Posterior cingulate gyrus (tissue), 11 donors: ENCODE data around the gene SLC6A1.
A peak's percentile ranks its signal among the peaks of the same experiment; 100 is the strongest.

ENCODE experiments used
- DNase-seq, 10 donors: peaks; one replicate each; pipeline versions ENCODE4 v3.0.0 to v3.0.0-alpha.2; 2020 to 2021; ENCODE audit warnings: mixed read lengths in 3 of 10
- intact Hi-C: fragments of 100-400 bp; cut with DNase I; formaldehyde crosslinking; loops from one replicate; pipeline ENCODE4 v1.15.1; 2023

The SLC6A1 gene

DNA sequence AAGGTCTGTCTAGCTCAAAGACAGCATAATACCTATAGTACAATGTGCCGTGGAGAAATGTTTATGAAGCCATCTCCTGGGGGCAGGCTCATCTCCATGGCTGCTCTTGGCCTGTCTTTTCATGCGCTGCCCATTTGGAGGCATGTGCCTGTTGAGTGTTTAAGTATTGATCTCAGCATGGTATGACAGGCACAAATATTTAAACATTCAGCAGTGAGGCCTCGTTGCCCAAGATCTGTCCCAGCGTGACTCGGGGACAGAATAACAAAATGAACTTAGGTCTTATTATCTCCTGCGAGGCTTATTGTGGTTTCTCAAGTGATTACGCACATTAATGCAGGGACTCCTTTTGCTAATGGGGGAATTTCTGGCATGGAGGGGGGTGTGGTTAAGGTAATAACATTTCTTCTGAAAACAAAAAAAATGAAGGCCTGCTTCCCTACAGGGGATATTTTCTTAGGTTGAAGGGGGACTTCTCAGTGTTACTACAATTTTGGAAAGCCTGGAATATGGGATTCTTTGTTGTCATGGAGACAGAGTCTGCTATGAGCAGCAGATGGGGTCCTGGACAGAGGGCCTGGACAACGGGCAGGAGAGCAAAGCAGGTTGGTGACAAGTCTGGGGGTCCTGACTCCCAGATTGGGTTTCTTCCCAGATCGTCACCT is 4.4 kb upstream of the SLC6A1 start:
- intact Hi-C loops: no loop called here
- DNase-seq: no peak

GRCh38 chr3:10988991-10989484 is 3.5 kb upstream of the SLC6A1 start:
- no peak for DNase-seq
- intact Hi-C loops: no loop called here

DNA sequence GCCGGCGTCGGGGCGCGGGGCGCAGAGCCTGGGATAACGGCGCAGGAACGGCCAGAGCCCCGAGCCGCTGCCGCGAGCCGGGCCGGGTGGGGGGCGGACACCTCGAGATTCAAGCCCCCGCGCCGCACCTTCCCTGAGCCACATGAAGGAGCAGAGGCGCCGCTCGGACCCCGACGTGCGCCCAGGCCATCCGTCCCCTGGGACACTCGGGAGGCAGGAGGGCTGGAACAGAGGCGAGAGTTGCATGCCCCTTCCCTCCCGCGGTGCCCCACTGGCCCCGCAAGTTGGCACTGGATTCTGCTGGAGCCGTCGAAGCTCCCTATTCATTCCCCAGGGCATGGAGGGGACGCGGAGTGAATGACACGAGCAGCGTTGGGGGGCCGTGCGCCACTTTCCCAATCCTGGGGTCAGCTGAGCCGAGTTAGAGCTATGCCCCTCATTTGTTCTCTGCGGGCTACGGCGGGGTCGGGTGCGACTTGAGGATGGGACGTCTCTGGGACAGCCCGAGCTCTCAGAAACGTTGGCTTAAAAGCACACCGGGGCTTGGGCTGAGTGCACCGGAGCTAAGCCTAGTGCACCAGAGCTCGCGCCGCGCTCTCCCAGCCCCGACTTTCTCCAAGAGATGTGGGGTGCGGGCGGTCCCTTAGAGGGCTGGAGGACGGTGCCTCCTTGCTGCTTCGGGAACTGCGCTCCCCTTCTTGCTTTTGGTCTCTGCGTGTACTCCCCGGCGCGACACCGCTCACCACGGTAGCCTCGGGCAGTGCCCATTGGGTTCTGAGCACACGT is 588 bp downstream of the SLC6A1 start:
- DNase-seq: peak in 4 of 10 donors; percentile 40 to 89 (median 65)
- intact Hi-C loops: no loop called here

- DNase-seq: no peak
- intact Hi-C loops: no loop called here
Measured at GRCh38 chr3:10993729-10994065, 1.1 kb downstream of the SLC6A1 start.

- DNase-seq: peak in 8 of 10 donors; percentile 45 to 91 (median 62)
- intact Hi-C loops: no loop called here
Measured at GRCh38 chr3:10994306-10994705, 1.8 kb downstream of the SLC6A1 start.

- intact Hi-C loops: no loop called here
- peak in 1 of 10 donors; percentile 52 for DNase-seq
Measured at GRCh38 chr3:10995871-10996270, 3.3 kb downstream of the SLC6A1 start.

DNA sequence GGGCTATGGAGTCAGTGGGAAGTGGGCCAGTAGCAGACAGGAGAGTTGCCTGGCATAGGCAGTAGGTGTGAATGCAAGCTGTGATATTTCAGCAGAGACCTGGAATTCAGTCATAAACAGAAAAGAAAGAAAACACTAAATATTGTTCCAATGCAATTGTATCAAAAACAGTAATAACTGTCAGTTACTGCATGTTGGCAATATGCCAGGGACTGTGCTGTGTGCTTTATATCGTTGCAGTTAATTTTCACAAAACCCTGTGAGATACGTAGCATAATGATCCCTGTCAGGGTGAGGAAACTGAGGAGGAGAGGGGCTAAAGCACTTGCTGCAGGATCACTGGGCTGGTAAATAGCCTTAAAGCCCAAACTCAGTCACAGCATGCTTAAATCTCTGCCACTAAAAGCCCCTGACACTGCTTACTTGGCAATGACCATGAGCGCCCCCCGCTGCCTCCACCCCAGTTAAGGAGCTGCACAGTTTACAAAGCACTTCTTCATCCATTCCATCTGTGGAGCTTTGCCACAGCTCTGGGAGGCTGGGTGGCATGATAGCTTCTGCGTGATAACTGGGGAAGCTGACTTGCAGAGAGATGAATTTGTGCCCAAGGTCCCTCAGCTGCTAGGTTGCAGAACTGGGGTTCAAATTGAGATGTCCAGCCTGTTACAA is 3.9 kb downstream of the SLC6A1 start:
- DNase-seq: peak in 8 of 10 donors; percentile 46 to 93 (median 58)
- intact Hi-C loops: no loop called here

DNA sequence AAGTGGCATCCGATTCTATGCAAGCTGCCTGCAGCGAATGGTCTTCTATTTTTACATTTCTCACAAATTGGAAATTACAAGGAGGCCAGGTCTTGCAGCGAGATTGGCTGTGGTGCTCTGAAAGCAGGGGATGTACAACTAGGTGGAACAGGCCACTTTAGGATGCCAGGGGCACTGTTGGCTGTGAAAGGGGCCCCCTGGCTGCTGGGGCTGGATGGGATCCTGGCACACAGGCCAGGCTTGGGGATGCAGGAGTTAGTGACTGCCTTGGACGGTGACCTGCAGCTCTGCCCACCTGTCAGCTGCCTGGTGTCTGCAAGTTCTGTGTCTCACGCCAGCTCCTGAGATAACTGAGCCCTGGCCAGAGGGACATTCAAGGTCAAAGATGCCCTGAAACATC is 4.6 kb downstream of the SLC6A1 start:
- peak in 2 of 10 donors; percentile 70 to 83 for DNase-seq
- intact Hi-C loops: no loop called here

DNA sequence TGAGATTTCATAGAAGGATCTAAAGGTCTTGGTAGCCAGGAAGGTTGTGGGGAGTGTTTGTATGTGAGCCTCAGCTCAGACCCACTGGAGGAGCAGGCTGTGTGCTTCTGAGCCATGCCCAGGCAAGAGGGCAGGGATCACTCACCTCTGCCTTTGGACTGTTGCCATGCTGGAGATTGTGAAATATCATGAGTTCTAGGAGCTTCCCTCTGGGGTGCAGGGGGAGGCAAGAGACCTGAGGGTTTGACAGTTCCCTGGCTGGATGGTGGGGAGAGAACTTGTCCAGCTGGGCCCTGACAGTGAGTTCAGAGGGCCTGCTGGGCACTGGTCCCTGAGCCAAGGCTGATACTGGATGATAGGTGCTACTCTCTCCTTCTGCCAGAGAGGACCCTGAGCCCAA is 6.0 kb downstream of the SLC6A1 start:
- intact Hi-C loops: no loop called here
- peak in 2 of 10 donors; percentile 22 to 27 for DNase-seq

DNA sequence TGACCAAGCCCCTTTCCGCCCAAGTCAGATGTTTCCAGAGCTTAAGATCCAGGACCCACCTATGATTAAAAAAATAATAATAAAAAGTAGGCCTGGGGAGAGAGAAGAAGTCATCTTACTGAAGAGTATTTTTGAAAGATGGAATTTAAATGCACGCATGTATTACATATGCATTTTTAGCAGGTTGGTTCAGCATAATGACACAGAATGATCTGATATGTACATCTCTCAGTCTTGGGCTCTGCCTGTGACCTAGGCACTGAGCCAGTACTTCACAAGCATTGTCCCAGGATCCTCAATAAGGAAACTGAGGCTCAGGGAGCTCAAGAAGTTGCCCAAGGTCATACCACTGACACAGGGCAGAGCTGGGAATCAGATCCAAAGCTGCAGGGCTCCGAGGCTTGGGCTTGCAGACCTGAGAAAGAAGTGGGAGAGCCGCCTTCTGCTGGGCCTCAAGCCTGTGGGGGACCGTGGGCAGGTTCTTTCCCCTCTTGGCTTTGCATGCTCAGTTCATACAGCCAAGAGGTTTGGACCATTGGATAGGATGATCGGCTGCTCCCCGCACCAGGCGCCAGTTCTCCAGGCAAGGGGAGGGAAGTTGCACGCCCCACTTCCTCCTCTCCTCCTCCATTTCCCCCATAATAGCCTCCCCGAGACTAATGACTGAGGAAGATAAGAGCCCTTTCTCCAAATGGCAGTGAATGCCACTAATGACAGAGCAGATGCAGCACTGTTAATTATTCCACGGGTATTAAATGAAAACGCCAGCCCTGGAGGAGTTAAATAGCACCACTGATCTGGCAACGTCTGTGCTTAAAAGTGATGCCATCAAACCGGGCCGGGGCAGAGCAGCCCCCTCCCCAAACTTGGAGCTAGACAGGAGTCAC is 6.9 kb downstream of the SLC6A1 start:
- peak in 1 of 10 donors; percentile 77 for DNase-seq
- intact Hi-C loops: no loop called here

GRCh38 chr3:11000528-11000927 is 8.0 kb downstream of the SLC6A1 start:
- no peak for DNase-seq
- intact Hi-C loops: no loop called here

GRCh38 chr3:11001020-11001657 is 8.6 kb downstream of the SLC6A1 start:
- intact Hi-C loops: no loop called here
- DNase-seq: peak in 9 of 10 donors; percentile 60 to 95 (median 73)

DNA sequence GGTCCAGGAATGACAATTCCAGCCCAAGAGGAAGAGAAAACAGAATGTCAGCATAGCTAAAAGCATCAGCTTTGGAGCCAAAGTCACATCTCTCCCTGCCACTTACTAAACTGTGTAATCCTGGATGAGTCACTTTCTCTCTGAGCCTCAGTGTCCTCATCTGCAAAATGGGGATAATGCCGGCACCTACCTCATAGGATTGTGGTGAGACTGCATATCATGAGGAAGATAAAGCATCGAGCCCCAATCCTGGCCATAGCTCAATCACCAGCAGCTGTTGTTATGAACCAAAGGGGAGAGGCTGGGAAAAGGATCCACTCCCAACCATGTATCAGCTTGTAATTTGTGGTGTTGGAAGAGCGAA is 9.1 kb downstream of the SLC6A1 start:
- intact Hi-C loops: no loop called here
- no peak for DNase-seq

DNA sequence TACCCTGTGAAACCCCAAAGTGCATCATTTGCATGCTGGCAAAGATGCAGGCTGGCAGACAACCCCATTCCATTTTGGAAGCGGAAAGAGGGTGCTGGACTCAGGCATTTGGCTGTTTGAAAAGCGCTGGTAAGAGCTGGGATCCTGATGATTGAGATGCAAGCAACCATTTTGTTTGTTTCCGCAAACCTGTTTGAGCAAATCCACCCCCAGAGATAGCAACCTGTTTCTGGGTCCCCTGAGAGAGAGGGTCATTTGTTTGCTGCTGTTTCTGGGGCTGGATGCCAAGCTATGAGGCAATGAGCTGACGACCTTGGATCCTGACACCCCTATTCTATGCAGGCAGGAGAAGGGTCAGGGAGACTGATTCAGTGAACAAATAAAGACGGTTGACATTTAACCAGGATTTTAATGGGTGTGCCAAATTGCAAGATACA is 9.8 kb downstream of the SLC6A1 start:
- DNase-seq: no peak
- intact Hi-C loops: no loop called here

GRCh38 chr3:11004563-11004962 is 12.0 kb downstream of the SLC6A1 start:
- peak in 1 of 10 donors; percentile 55 for DNase-seq
- intact Hi-C loops: no loop called here

- intact Hi-C loops: no loop called here
- peak in 1 of 10 donors; percentile 77 for DNase-seq
Measured at GRCh38 chr3:11005686-11006256, 13.2 kb downstream of the SLC6A1 start.

DNA sequence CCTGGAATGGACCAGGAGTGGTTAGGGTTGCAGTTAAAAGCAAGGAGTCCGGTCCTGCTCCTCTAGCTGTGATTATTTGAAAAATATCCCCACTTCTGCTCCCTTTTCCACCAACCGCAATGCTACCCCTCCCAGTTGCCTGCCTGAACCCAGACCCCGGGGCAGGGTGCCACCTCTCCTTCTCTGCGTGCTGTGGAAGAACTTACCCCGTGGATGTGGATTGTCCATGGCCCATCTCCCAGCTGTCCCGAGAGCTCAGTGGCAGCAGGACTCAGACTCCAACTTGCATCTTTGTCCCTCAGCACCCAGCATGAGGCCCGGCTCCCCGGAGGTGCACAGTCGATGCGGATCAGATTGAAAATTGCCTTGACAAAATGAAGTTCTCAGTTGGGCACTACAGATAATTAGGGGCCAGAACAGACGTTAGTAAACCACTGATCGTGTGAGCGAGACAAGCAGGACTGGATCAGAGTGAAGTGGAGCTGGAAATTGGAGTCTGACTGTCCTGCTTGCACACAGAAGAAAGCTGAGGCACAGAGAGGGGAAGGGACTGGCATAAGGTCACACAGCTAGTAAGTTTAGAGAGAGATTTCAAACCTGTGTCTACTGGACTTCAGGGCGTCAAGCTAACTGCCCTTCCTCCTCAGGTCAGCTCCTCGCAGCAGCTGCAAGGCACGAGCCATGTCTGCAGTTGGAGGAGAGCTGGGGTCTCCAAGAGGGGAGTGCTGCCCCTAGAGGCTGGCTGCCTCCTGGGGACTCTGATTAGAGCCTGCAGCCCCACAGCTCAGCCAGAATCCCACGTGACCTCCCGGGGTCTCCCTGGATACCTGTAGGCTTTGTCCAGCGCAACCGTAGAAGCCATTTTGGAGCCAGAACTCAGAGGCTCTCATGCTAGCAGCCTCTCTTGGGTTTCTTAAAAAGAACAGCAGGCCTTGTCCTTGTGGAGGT is 14.7 kb downstream of the SLC6A1 start:
- intact Hi-C loops: no loop called here
- no peak for DNase-seq

GRCh38 chr3:11009898-11010297 is 17.4 kb downstream of the SLC6A1 start:
- DNase-seq: no peak
- intact Hi-C loops: no loop called here
